Measurements from ENCODE around the gene RUSF1. TPM values are rescaled to one million over a fixed set of nuclear protein-coding genes. Genes with fewer than 3 reads are reported as not detected.
A peak's percentile ranks its signal among the peaks of the same experiment; 100 is the strongest.

The RUSF1 gene
- total RNA-seq, 2 experiments from 2014 or later: 35.8 to 36.7 TPM

- Mint-ChIP-seq H3K4me3 (peak within 1 kb of the TSS; percentile 60), H3K27me3 (peaks cover 19% of the 10 kb centered on the region), H3K27ac (no peak within 1 kb of the TSS), H3K9me3 (no peaks in the 10 kb centered on the region), H3K36me3 (ENCODE audit: low read depth) (peaks cover 3% of the 10 kb centered on the region), H3K4me1 (ENCODE audit: low read depth) (peaks cover 19% of the 10 kb centered on the region)
- DNase-seq (no peak), ATAC-seq (no peak)
- CTCF ChIA-PET: interaction anchor here (10.2 kb wide), 1 partner anchor 13 kb away, joined by 70 read pairs; the partner anchor contains the start of gene ARMC5
- no peak for TF ChIP-seq CTCF (IDR thresholded peaks at IDR 0.05)
- POLR2A ChIA-PET: no interaction called here
- intact Hi-C loops (cut with micrococcal nuclease): no loop called here
These were observed 36.1 kb downstream of the RUSF1 start, which contains the start of gene TGFB1I1 for GRCh38 chr16:31471875-31472708. Gene TGFB1I1 (plus strand): TSS chr16:31472152. CDS start chr16:31472189, 37 bp downstream.

GRCh38 chr16:31471241-31471874, 36.8 kb downstream of the RUSF1 start:
- ChIA-PET CTCF (interaction anchor here (10.2 kb wide), 1 partner anchor 12 kb away, joined by 70 read pairs; the partner anchor contains the start of gene ARMC5), POLR2A (no interaction called here)
- Mint-ChIP-seq H3K4me3 (no peak overlapping the region), H3K36me3 (ENCODE audit: low read depth) (peaks cover 8% of the 10 kb centered on the region), H3K4me1 (ENCODE audit: low read depth) (peaks cover 20% of the 10 kb centered on the region), H3K27me3 (peaks cover 19% of the 10 kb centered on the region), H3K27ac (no peak overlapping the region), H3K9me3 (no peaks in the 10 kb centered on the region)
- no peak for TF ChIP-seq CTCF (IDR thresholded peaks at IDR 0.05)
- DNase-seq (no peak), ATAC-seq (no peak)
- intact Hi-C loops (cut with micrococcal nuclease): no loop called here

GRCh38 chr16:31470615-31471014, 37.6 kb downstream of the RUSF1 start:
- peaks cover 15% of the 10 kb centered on the region for H3K4me1 Mint-ChIP-seq (ENCODE audit: low read depth)
- H3K27me3 Mint-ChIP-seq: peaks cover 19% of the 10 kb centered on the region
- H3K36me3 Mint-ChIP-seq (ENCODE audit: low read depth): peaks cover 12% of the 10 kb centered on the region
- intact Hi-C loops (cut with micrococcal nuclease): no loop called here
- H3K9me3 Mint-ChIP-seq: no peaks in the 10 kb centered on the region
- H3K4me3 Mint-ChIP-seq: no peak overlapping the region
- no peak overlapping the region for H3K27ac Mint-ChIP-seq
- DNase-seq (no peak), ATAC-seq (no peak)
- no peak for TF ChIP-seq CTCF (IDR thresholded peaks at IDR 0.05)
- POLR2A ChIA-PET: no interaction called here
- CTCF ChIA-PET: interaction anchor here (10.2 kb wide), 1 partner anchor 11 kb away, joined by 70 read pairs; the partner anchor contains the start of gene ARMC5

- POLR2A ChIA-PET: no interaction called here
- Mint-ChIP-seq H3K27ac (no peak overlapping the region), H3K36me3 (ENCODE audit: low read depth) (peaks cover 20% of the 10 kb centered on the region), H3K9me3 (no peaks in the 10 kb centered on the region), H3K27me3 (peaks cover 12% of the 10 kb centered on the region), H3K4me1 (ENCODE audit: low read depth) (peaks cover 15% of the 10 kb centered on the region), H3K4me3 (no peak overlapping the region)
- intact Hi-C loops (cut with micrococcal nuclease): no loop called here
- ATAC-seq: no peak
- no peak for TF ChIP-seq CTCF (IDR thresholded peaks at IDR 0.05)
- CTCF ChIA-PET: interaction anchor here (1.1 kb wide), 1 partner anchor 7 kb away, joined by 3 read pairs; no protein-coding TSS in a partner anchor
- DNase-seq: no peak
These were observed 40.3 kb downstream of the RUSF1 start for GRCh38 chr16:31467858-31468257.
